ENCODE data around the gene HNRNPUL1. TPM values are rescaled to one million over a fixed set of nuclear protein-coding genes. Genes with fewer than 3 reads are reported as not detected.
"Not testable (repeated sequence)": the region's sequence is repeated elsewhere in the genome, so short reads cannot be mapped to it uniquely, and the experiment has no call there.

HNRNPUL1 gene
- total RNA-seq, 1 donor from 2014 or later, result 254 TPM

DNA sequence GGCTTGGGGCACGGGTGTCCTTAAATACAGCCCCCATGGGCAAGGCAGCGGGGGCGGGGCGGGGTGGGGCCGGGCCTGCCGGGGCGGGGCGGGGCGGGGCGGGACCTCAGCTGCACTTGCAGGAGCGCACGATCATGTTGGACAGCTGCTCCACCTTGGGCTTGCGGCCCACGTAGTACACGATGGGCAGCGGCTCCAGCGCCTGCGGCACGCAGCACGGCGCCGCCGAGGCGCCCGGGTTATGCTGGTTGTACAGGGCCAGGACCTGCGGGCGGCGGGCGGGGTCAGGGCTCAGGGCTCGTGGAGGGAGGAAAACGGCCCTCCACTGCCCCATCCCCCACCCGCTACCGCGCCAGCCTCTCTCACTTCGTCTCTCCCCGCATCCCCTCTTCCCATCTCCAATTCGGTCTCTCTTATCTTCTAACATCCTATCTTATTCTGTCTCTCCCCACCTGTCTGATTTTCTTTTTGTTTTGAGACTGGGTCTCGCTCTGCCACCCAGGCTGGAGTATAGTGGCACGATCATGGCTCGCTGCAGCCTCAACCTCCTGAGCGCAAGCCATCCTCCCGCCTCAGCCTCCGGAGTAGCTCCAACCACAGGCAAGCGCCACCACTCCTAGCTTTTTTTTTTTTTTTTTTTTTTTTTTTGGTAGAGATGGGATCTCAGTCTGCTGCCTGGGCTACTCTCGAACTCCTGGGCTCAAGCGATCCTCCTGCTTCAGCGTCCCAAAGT is 66.9 kb downstream of the HNRNPUL1 start:
- DNase-seq (ENCODE audit: low spot score), result no peak
- Mint-ChIP-seq H3K9me3 (no peaks in the 10 kb centered on the region), H3K4me3 (no peak overlapping the region), H3K27me3 (ENCODE audit: insufficient read depth) (no peaks in the 10 kb centered on the region), H3K27ac (peak overlapping the region; percentile 45), H3K36me3 (ENCODE audit: low read depth) (peaks cover 49% of the 10 kb centered on the region), H3K4me1 (ENCODE audit: low read depth) (peaks cover 55% of the 10 kb centered on the region)
- intact Hi-C loops (cut with micrococcal nuclease), result no loop called here

DNA sequence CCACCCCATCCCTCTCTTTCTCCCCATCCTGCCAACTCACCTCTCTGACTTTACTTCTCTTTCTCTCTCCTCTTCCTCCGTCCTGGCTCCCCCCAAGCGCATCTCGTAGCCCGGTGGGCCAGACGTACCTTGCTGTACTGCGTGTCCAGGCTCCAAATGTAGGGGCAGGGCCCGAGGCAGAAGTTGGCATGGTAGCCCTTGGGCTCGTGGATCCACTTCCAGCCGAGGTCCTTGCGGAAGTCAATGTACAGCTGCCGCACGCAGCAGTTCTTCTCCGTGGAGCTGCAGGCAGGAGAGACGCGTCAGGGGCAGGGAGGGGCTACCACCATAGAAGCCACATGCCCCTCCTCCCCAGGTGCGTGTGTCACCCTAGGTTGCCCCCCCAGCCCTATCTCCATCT is 67.8 kb downstream of the HNRNPUL1 start:
- DNase-seq (ENCODE audit: low spot score), result no peak
- Mint-ChIP-seq H3K27ac (peak overlapping the region; percentile 45), H3K4me1 (ENCODE audit: low read depth) (peaks cover 46% of the 10 kb centered on the region), H3K27me3 (ENCODE audit: insufficient read depth) (no peaks in the 10 kb centered on the region), H3K9me3 (no peaks in the 10 kb centered on the region), H3K4me3 (no peak overlapping the region), H3K36me3 (ENCODE audit: low read depth) (peaks cover 48% of the 10 kb centered on the region)
- intact Hi-C loops (cut with micrococcal nuclease), result no loop called here

DNA sequence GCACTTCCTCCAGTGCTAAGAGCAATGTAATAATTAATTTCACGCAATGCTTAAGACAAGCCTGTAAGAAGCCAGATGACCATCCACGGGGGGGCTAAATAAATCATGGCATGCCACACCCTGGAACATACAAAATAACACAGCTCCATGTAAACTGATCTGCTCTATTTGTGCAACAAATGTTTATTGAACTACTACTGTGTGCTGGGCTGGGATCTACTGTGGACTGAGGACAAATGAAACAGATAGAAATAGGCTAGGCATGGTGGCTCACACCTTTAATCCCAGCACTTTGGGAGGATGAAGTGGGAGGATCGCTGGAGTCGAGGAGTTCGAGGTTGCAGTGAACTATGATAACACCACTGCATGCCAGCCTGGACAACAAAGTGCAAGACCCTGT is 68.3 kb downstream of the HNRNPUL1 start:
- intact Hi-C loops (cut with micrococcal nuclease), result no loop called here
- no peak overlapping the region for H3K4me3 Mint-ChIP-seq
- no peaks in the 10 kb centered on the region for H3K9me3 Mint-ChIP-seq
- H3K36me3 Mint-ChIP-seq (ENCODE audit: low read depth), result peaks cover 47% of the 10 kb centered on the region
- H3K27me3 Mint-ChIP-seq (ENCODE audit: insufficient read depth), result no peaks in the 10 kb centered on the region
- peaks cover 43% of the 10 kb centered on the region for H3K4me1 Mint-ChIP-seq (ENCODE audit: low read depth)
- H3K27ac Mint-ChIP-seq, result no peak overlapping the region
- no peak for DNase-seq (ENCODE audit: low spot score)

GRCh38 chr19:41334793-41335192 is 70.6 kb downstream of the HNRNPUL1 start:
- peak overlapping the region; percentile 52 for H3K27ac Mint-ChIP-seq
- H3K36me3 Mint-ChIP-seq (ENCODE audit: low read depth), result peaks cover 44% of the 10 kb centered on the region
- peaks cover 30% of the 10 kb centered on the region for H3K4me1 Mint-ChIP-seq (ENCODE audit: low read depth)
- intact Hi-C loops (cut with micrococcal nuclease), result no loop called here
- no peak for DNase-seq (ENCODE audit: low spot score)
- peak overlapping the region; percentile 15 for H3K4me3 Mint-ChIP-seq
- no peaks in the 10 kb centered on the region for H3K27me3 Mint-ChIP-seq (ENCODE audit: insufficient read depth)
- H3K9me3 Mint-ChIP-seq, result no peaks in the 10 kb centered on the region

DNA sequence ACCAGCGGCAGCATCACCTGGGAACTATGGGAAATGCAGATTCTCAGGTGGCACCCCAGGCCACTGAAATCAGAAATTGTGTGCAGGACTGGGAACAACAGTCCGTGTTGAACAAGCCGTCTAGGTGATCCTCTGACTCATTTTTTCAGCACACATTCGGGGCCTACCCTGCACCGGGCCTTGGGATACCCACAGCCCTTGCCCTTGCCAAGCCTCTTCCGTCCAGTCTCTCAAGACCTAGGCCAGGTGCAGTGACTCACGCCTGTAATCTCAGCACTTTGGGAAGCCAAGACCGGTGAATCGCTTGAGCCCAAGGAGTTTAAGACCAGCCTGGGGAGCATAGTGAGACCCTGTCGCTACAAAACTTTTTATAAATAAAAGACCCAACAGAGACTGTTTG is 71.3 kb downstream of the HNRNPUL1 start:
- peaks cover 43% of the 10 kb centered on the region for H3K36me3 Mint-ChIP-seq (ENCODE audit: low read depth)
- peak overlapping the region; percentile 40 for H3K27ac Mint-ChIP-seq
- peaks cover 29% of the 10 kb centered on the region for H3K4me1 Mint-ChIP-seq (ENCODE audit: low read depth)

GRCh38 chr19:41339936-41340335 is 75.8 kb downstream of the HNRNPUL1 start:
- no peak for DNase-seq (ENCODE audit: low spot score)
- intact Hi-C loops (cut with micrococcal nuclease), result no loop called here
- Mint-ChIP-seq H3K4me3 (no peak overlapping the region), H3K36me3 (ENCODE audit: low read depth) (peaks cover 44% of the 10 kb centered on the region), H3K27me3 (ENCODE audit: insufficient read depth) (no peaks in the 10 kb centered on the region), H3K4me1 (ENCODE audit: low read depth) (peaks cover 16% of the 10 kb centered on the region), H3K9me3 (no peaks in the 10 kb centered on the region), H3K27ac (no peak overlapping the region)

More for the DNA sequence above, 71.3 kb downstream of the HNRNPUL1 start:
- no peaks in the 10 kb centered on the region for H3K9me3 Mint-ChIP-seq
- DNase-seq (ENCODE audit: low spot score), result no peak
- H3K27me3 Mint-ChIP-seq (ENCODE audit: insufficient read depth), result no peaks in the 10 kb centered on the region
- H3K4me3 Mint-ChIP-seq, result no peak overlapping the region
- intact Hi-C loops (cut with micrococcal nuclease), result no loop called here

- intact Hi-C loops (cut with micrococcal nuclease), result no loop called here
- Mint-ChIP-seq H3K4me3 (no peak overlapping the region), H3K27me3 (ENCODE audit: insufficient read depth) (no peaks in the 10 kb centered on the region), H3K36me3 (ENCODE audit: low read depth) (peaks cover 41% of the 10 kb centered on the region), H3K27ac (no peak overlapping the region), H3K4me1 (ENCODE audit: low read depth) (peaks cover 15% of the 10 kb centered on the region), H3K9me3 (no peaks in the 10 kb centered on the region)
- no peak for DNase-seq (ENCODE audit: low spot score)
These were observed 77.7 kb downstream of the HNRNPUL1 start for GRCh38 chr19:41341669-41342490.

- peaks cover 25% of the 10 kb centered on the region for H3K4me1 Mint-ChIP-seq (ENCODE audit: low read depth)
- H3K27ac Mint-ChIP-seq, result no peak overlapping the region
- H3K4me3 Mint-ChIP-seq, result no peak overlapping the region
- no peak for DNase-seq (ENCODE audit: low spot score)
- H3K36me3 Mint-ChIP-seq (ENCODE audit: low read depth), result peaks cover 48% of the 10 kb centered on the region
- no peaks in the 10 kb centered on the region for H3K9me3 Mint-ChIP-seq
- intact Hi-C loops (cut with micrococcal nuclease), result no loop called here
- H3K27me3 Mint-ChIP-seq (ENCODE audit: insufficient read depth), result no peaks in the 10 kb centered on the region
These were observed 80.0 kb downstream of the HNRNPUL1 start for GRCh38 chr19:41344162-41344561.

- H3K27ac Mint-ChIP-seq; H3K27me3 Mint-ChIP-seq (ENCODE audit: insufficient read depth); H3K9me3 Mint-ChIP-seq; intact Hi-C loops (cut with micrococcal nuclease); DNase-seq (ENCODE audit: low spot score); H3K4me3 Mint-ChIP-seq: not testable (repeated sequence)
- Mint-ChIP-seq H3K4me1 (ENCODE audit: low read depth) (peaks cover 37% of the 10 kb centered on the region), H3K36me3 (ENCODE audit: low read depth) (peaks cover 44% of the 10 kb centered on the region)
These were observed 82.7 kb downstream of the HNRNPUL1 start for GRCh38 chr19:41346916-41347315.

- peak overlapping the region; percentile 89 for H3K27ac Mint-ChIP-seq
- DNase-seq (ENCODE audit: low spot score), result no peak
- H3K4me3 Mint-ChIP-seq, result peak overlapping the region; percentile 95
- H3K9me3 Mint-ChIP-seq, result no peaks in the 10 kb centered on the region
- H3K4me1 Mint-ChIP-seq (ENCODE audit: low read depth), result peaks cover 48% of the 10 kb centered on the region
- H3K27me3 Mint-ChIP-seq (ENCODE audit: insufficient read depth), result no peaks in the 10 kb centered on the region
- intact Hi-C loops (cut with micrococcal nuclease), result loop anchor here (1.0 to 5.0 kb wide), 11 partner anchors 14 to 1004 kb away; partner anchors contain the start of genes B9D2, BCKDHA, C19orf47 and CCDC97
- H3K36me3 Mint-ChIP-seq (ENCODE audit: low read depth), result peaks cover 30% of the 10 kb centered on the region
These were observed 86.7 kb downstream of the HNRNPUL1 start for GRCh38 chr19:41350735-41351338.

GRCh38 chr19:41351339-41352245 is 87.4 kb downstream of the HNRNPUL1 start:
- H3K27me3 Mint-ChIP-seq (ENCODE audit: insufficient read depth), result no peaks in the 10 kb centered on the region
- peak overlapping the region; percentile 95 for H3K27ac Mint-ChIP-seq
- no peaks in the 10 kb centered on the region for H3K9me3 Mint-ChIP-seq
- intact Hi-C loops (cut with micrococcal nuclease), result loop anchor here (1.0 to 5.0 kb wide), 11 partner anchors 13 to 1004 kb away; partner anchors contain the start of genes B9D2, BCKDHA, C19orf47 and CCDC97
- H3K4me3 Mint-ChIP-seq, result peak overlapping the region; percentile 95
- DNase-seq (ENCODE audit: low spot score), result peak; percentile 83
- H3K4me1 Mint-ChIP-seq (ENCODE audit: low read depth), result peaks cover 55% of the 10 kb centered on the region
- H3K36me3 Mint-ChIP-seq (ENCODE audit: low read depth), result peaks cover 26% of the 10 kb centered on the region

DNA sequence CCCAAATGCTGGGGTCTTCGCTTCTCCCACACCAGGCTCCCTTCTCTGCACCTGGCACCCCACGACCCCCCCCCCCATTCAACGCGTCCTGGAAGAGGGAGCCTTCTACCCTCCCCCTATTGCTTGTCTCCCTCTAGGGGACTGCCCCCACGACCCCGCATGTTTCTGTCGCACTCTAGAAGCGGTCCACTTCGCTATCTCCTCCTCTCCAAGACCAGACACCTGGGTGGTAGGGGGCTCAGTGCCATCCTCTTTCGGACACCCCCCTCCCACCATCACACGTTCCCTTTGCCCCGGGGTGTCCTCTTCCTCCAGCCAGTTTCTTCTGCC is 88.1 kb downstream of the HNRNPUL1 start:
- intact Hi-C loops (cut with micrococcal nuclease), result loop anchor here (5.0 kb wide), 6 partner anchors 150 to 1005 kb away; partner anchors contain the start of genes C19orf47 and PLD3
- peak overlapping the region; percentile 95 for H3K4me3 Mint-ChIP-seq
- no peak for DNase-seq (ENCODE audit: low spot score)
- no peaks in the 10 kb centered on the region for H3K9me3 Mint-ChIP-seq
- H3K27me3 Mint-ChIP-seq (ENCODE audit: insufficient read depth), result no peaks in the 10 kb centered on the region
- peaks cover 62% of the 10 kb centered on the region for H3K4me1 Mint-ChIP-seq (ENCODE audit: low read depth)
- peak overlapping the region; percentile 95 for H3K27ac Mint-ChIP-seq
- peaks cover 28% of the 10 kb centered on the region for H3K36me3 Mint-ChIP-seq (ENCODE audit: low read depth)

Measured in activated T-helper 1 cell treated with anti-CD3 and anti-CD28 coated beads, Interleukin-12 subunit alpha, Interleukin-12 subunit beta, Interleukin-2, Interleukin-4 antibody, amounts not matched to agents 30 ng/mL and 10 ng/mL and 1 ng/mL, durations not matched to agents 14 hours and 24 hours and 36 hours (primary cell).